Astrocyte (in vitro differentiated cells and primary cell): ENCODE measurements around the gene RINL.

Experiments
- CTCF ChIP-seq: IDR thresholded peaks from 2 replicates; pipeline ENCODE4 v1.5.1; 2011; ENCODE audit warnings: low read depth, mild to moderate bottlenecking, inconsistent platforms, low read length, moderate library complexity; ENCODE audit not compliant: insufficient read depth
- EZH2 ChIP-seq: IDR thresholded peaks from 2 replicates; pipeline ENCODE4 v1.6.1; 2012; ENCODE audit warnings: mild to moderate bottlenecking, low read length, inconsistent platforms; ENCODE audit not compliant: insufficient read depth

GRCh38 chr19:38904581-38905539, 26.8 kb upstream of the RINL start:
- TF ChIP-seq CTCF = no peak
- no peak for TF ChIP-seq EZH2
